H1 (cell line): Measurements from ENCODE around the gene ARMC10. TPM values are rescaled to one million over a fixed set of nuclear protein-coding genes. Genes with fewer than 3 reads are reported as not detected.

ENCODE experiments used
- RFX5 ChIP-seq: IDR thresholded peaks from 2 replicates; pipeline ENCODE4 v1.6.1; 2011; ENCODE audit warnings: low read depth, low read length, improper control_type of control experiment, borderline replicate concordance
- polyA plus RNA-seq, 7 experiments: library from polyadenylated mRNA; depleted of rRNA in 3 of 7; stranded (reverse) in 5 of 7; unstranded in 2 of 7; fragments of >200 nt in 5 of 7; fragments of 200-250 nt in 2 of 7; gene quantifications; 1 replicate in 5 of 7; 2 replicates in 1 of 7; 4 replicates in 1 of 7; pipeline versions ENCODE4 v1.2.1 to v1.2.3, GENCODE V29; 2011 to 2013; ENCODE audit warnings: missing spikeins in 2 of 7, mixed read lengths in 2 of 7
- total RNA-seq: library from RNA; stranded (reverse); fragmentation: NEBNext Ultra II Directional; extraction: Animal tissue kit (Norgen Biotek cat#: 25700); gene quantifications from 2 replicates; pipeline ENCODE4 v1.2.1, GENCODE V29; 2021

ARMC10 gene
- total and polyA plus RNA-seq, 2 of the 8 experiments (the other 6 are each of a cell fraction or from before 2014, with no cell fraction given), result 16.4 to 44.3 TPM

DNA sequence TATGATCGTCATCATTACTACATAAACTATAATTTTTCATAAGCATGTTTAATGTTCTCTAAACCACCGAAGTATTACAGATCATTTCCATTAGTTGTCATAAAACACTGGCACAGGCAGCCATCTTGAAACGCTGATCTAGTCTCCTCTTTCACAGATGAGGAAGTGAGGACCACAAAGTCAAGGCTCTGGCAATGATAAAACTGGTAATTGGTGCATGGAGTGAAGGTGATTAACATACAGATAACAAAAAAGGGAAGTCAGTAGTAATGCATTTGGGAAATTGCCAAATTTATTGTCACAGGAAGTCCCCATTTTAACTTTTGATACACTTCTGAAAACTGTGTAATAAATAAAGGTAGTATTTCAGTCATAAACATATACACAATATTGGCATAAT is 49.6 kb upstream of the ARMC10 start (continued):
- TF ChIP-seq RFX5, result no peak
- TF ChIP-seq, all 59 proteins: peak for 0
